ENCODE data around the gene CYP2J2.
"Not testable (repeated sequence)": the region's sequence is repeated elsewhere in the genome, so short reads cannot be mapped to it uniquely, and the experiment has no call there.

Gene CYP2J2

GRCh38 chr1:59917026-59917784 is 9.4 kb downstream of the CYP2J2 start:
- Histone ChIP-seq H3K4me3 (no peak overlapping the region), H3K36me3 (no peaks in the 10 kb centered on the region), H3K9me3 (no peaks in the 10 kb centered on the region), H3K27ac (no peak overlapping the region), H3K27me3 (peaks cover 0 to 7% of the 10 kb centered on the region in 2 donors), H3K4me1 (no peaks in the 10 kb centered on the region)
- intact Hi-C loops (cut with DNase I; ENCODE audit: low total_unique reads), result no loop called here
- no peak for TF ChIP-seq CTCF (IDR thresholded peaks at IDR 0.05)
- no peak for DNase-seq

- DNase-seq, result no peak
- H3K9me3 ChIP-seq, result no peaks in the 10 kb centered on the region
- no peaks in the 10 kb centered on the region for H3K4me1 ChIP-seq
- peaks cover 0 to 7% of the 10 kb centered on the region in 2 donors for H3K27me3 ChIP-seq
- no peak overlapping the region for H3K27ac ChIP-seq
- no peak for TF ChIP-seq CTCF (IDR thresholded peaks at IDR 0.05)
- no peaks in the 10 kb centered on the region for H3K36me3 ChIP-seq
- no peak overlapping the region for H3K4me3 ChIP-seq
- intact Hi-C loops (cut with DNase I; ENCODE audit: low total_unique reads), result no loop called here
These were observed 11.1 kb downstream of the CYP2J2 start for GRCh38 chr1:59915516-59915915.

- H3K4me1 ChIP-seq; DNase-seq; H3K27me3 ChIP-seq; intact Hi-C loops (cut with DNase I; ENCODE audit: low total_unique reads); H3K36me3 ChIP-seq; H3K4me3 ChIP-seq; H3K9me3 ChIP-seq; H3K27ac ChIP-seq: not testable (repeated sequence)
These were observed 11.7 kb downstream of the CYP2J2 start for GRCh38 chr1:59914791-59915286.

GRCh38 chr1:59908682-59909081 is 17.9 kb downstream of the CYP2J2 start:
- no peak for TF ChIP-seq CTCF (IDR thresholded peaks at IDR 0.05)
- Histone ChIP-seq H3K4me3 (no peak overlapping the region), H3K36me3 (no peaks in the 10 kb centered on the region), H3K4me1 (no peaks in the 10 kb centered on the region), H3K27ac (no peak overlapping the region), H3K27me3 (no peaks in the 10 kb centered on the region), H3K9me3 (no peaks in the 10 kb centered on the region)
- intact Hi-C loops (cut with DNase I; ENCODE audit: low total_unique reads), result no loop called here
- DNase-seq, result no peak

- Histone ChIP-seq H3K27me3 (peaks cover 0 to 1% of the 10 kb centered on the region in 2 donors), H3K4me3 (no peak overlapping the region), H3K36me3 (no peaks in the 10 kb centered on the region), H3K27ac (no peak overlapping the region), H3K4me1 (no peaks in the 10 kb centered on the region), H3K9me3 (no peaks in the 10 kb centered on the region)
- DNase-seq, result no peak
- intact Hi-C loops (cut with DNase I; ENCODE audit: low total_unique reads), result no loop called here
- TF ChIP-seq CTCF (IDR thresholded peaks at IDR 0.05), result no peak
These were observed 18.5 kb downstream of the CYP2J2 start for GRCh38 chr1:59908084-59908483.

- no peaks in the 10 kb centered on the region for H3K36me3 ChIP-seq
- no peaks in the 10 kb centered on the region for H3K9me3 ChIP-seq
- H3K27me3 ChIP-seq, result peaks cover 0 to 3% of the 10 kb centered on the region in 2 donors
- intact Hi-C loops (cut with DNase I; ENCODE audit: low total_unique reads), result no loop called here
- H3K4me1 ChIP-seq, result no peaks in the 10 kb centered on the region
- H3K4me3 ChIP-seq, result no peak overlapping the region
- no peak overlapping the region for H3K27ac ChIP-seq
- no peak for TF ChIP-seq CTCF (IDR thresholded peaks at IDR 0.05)
- no peak for DNase-seq
These were observed 19.6 kb downstream of the CYP2J2 start for GRCh38 chr1:59906931-59907330.
